Smooth muscle cell (in vitro differentiated cells): ENCODE measurements around the gene CLDN6. TPM values are rescaled to one million over a fixed set of nuclear protein-coding genes. Genes with fewer than 3 reads are reported as not detected.

Source experiments
- DNase-seq: peaks from one replicate; lab custom pipeline; 2025; ENCODE audit not compliant: unreplicated experiment; lab: John Stamatoyannopoulos, UW
- H2AFZ ChIP-seq: fragments of 200-600 bp; sonication (generic); 2 replicates; pipeline ENCODE4 v1.6.0; 2016; ENCODE audit warnings: antibody characterized with exemption, low read depth, mild to moderate bottlenecking
- H3F3A ChIP-seq: fragments of 200-600 bp; sonication (generic); 2 replicates; pipeline ENCODE4 v1.6.0; 2017; ENCODE audit warnings: antibody characterized with exemption, low read depth
- H3K27ac ChIP-seq: fragments of 200-600 bp; sonication (generic); 2 replicates; pipeline ENCODE4 v1.5.1; 2016; ENCODE audit warnings: low read depth, mild to moderate bottlenecking
- H3K27me3 ChIP-seq: fragments of 200-600 bp; sonication (generic); 2 replicates; pipeline ENCODE4 v1.6.1; 2016; ENCODE audit warnings: low read depth, mild to moderate bottlenecking
- H3K36me3 ChIP-seq: fragments of 200-600 bp; sonication (generic); 2 replicates; pipeline ENCODE4 v1.5.1; 2016; ENCODE audit warnings: low read depth
- H3K4me1 ChIP-seq: fragments of 200-600 bp; sonication (generic); 2 replicates; pipeline ENCODE4 v1.5.1; 2016; ENCODE audit warnings: low read depth
- H3K4me2 ChIP-seq: fragments of 200-600 bp; sonication (generic); 2 replicates; pipeline ENCODE4 v1.6.0; 2016; ENCODE audit warnings: mild to moderate bottlenecking
- H3K4me3 ChIP-seq: fragments of 200-600 bp; sonication (generic); 2 replicates; pipeline ENCODE4 v1.5.1; 2016; ENCODE audit warnings: mild to moderate bottlenecking
- H3K79me2 ChIP-seq: fragments of 200-600 bp; sonication (generic); 2 replicates; pipeline ENCODE4 v1.6.0; 2016; ENCODE audit warnings: low read depth, mild to moderate bottlenecking
- H3K9ac ChIP-seq: fragments of 200-600 bp; sonication (generic); 2 replicates; pipeline ENCODE4 v1.6.0; 2016; ENCODE audit warnings: low read depth
- H3K9me3 ChIP-seq: fragments of 200-600 bp; sonication (generic); replicated peaks from 2 replicates; pipeline ENCODE4 v1.5.1; 2016; ENCODE audit warnings: low read depth
- H4K20me1 ChIP-seq: fragments of 200-600 bp; sonication (generic); 2 replicates; pipeline ENCODE4 v1.6.0; 2016; ENCODE audit warnings: low read depth
- CTCF ChIP-seq: fragments of 200-600 bp; sonication (generic); IDR thresholded peaks from 2 replicates; pipeline ENCODE4 v1.5.1; 2017; ENCODE audit warnings: borderline replicate concordance, mild to moderate bottlenecking, antibody characterized with exemption; ENCODE audit not compliant: insufficient read depth, poor library complexity, severe bottlenecking
- WGBS: methylation state at CpG from one replicate; pipeline ENCODE4 v1.1.7; 2016; ENCODE audit warnings: low lambda C conversion rate; 5-methylcytosine and 5-hydroxymethylcytosine counted together
- polyA plus RNA-seq: library from polyadenylated mRNA; unstranded; fragments of >200 nt; fragmentation: Nextera tagmentation; extraction: Ambion mirVana; gene quantifications from 2 replicates; pipeline ENCODE4 v1.2.1, GENCODE V29; 2016
- total RNA-seq: library from RNA; depleted of rRNA; stranded (reverse); fragments of >200 nt; gene quantifications from 2 replicates; pipeline ENCODE4 v1.2.3, GENCODE V29; 2014

The CLDN6 gene
- total and polyA plus RNA-seq, 2 experiments from 2014 or later: 55.4 to 113 TPM

DNA sequence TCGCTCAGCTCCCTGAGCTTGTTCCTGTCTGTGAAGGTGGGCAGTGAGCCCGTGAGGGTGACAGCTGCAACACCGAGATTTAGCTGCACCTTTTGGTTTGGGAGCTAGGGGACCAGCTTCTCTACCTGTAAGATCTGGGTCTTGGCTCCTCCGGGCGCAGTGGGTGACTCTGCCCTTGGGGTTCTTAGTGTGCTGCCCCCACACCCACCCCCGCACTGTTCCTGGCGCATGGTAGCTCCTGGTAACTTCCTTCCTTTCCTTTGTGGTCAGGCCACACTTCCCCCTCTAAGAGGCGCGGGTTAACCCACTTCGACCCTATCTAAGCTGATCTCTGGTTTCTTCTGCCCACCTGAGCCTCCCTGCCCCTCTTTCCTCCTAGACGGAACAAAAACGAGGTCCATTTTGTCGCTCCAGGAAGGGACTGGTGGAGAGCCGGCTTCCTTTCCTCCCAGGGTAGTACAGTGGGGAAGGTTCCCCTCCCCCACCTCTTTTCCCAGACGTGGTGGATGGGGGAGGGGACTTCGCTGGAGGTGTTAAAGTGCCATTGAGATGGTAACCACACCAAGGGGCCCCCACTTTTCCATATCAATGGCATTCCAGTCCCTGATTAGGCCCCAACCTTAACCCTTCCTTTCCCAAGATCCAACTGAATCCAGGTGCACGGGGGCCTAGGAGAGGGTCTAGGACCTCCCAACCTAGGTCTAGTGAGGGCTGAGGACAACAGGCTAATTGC lies 9.9 kb downstream of the CLDN6 start:
- no peaks in the 10 kb centered on the region for H3K36me3 ChIP-seq
- TF ChIP-seq CTCF: no peak
- H3K9ac ChIP-seq: no peak overlapping the region
- DNase-seq: no peak
- H4K20me1 ChIP-seq: no peaks in the 10 kb centered on the region
- H3K9me3 ChIP-seq: no peaks in the 10 kb centered on the region
- H3K4me2 ChIP-seq: peak overlapping the region; percentile 48
- H3K27me3 ChIP-seq: peaks cover 76% of the 10 kb centered on the region
- H3K79me2 ChIP-seq: no peaks in the 10 kb centered on the region
- H3K4me1 ChIP-seq: peaks cover 39% of the 10 kb centered on the region
- peak overlapping the region; percentile 86 for H3K27ac ChIP-seq
- no peaks in the 10 kb centered on the region for H3F3A ChIP-seq
- WGBS: 18% methylated on average over 17 of the region's 17 CpGs
- no peak overlapping the region for H3K4me3 ChIP-seq
- no peak overlapping the region for H2AFZ ChIP-seq

- no peak for TF ChIP-seq CTCF
- no peak overlapping the region for H3K27ac ChIP-seq
- H3K27me3 ChIP-seq: peaks cover 68% of the 10 kb centered on the region
- no peaks in the 10 kb centered on the region for H3F3A ChIP-seq
- no peaks in the 10 kb centered on the region for H3K79me2 ChIP-seq
- H3K4me2 ChIP-seq: no peak overlapping the region
- H3K4me3 ChIP-seq: peak overlapping the region; percentile 10
- no peak overlapping the region for H3K9ac ChIP-seq
- WGBS: 60% methylated on average over 13 of the region's 13 CpGs
- H3K9me3 ChIP-seq: no peaks in the 10 kb centered on the region
- no peaks in the 10 kb centered on the region for H3K36me3 ChIP-seq
- H2AFZ ChIP-seq: no peak overlapping the region
- DNase-seq: no peak
- peaks cover 32% of the 10 kb centered on the region for H3K4me1 ChIP-seq
- H4K20me1 ChIP-seq: no peaks in the 10 kb centered on the region
Observed at GRCh38 chr16:3007059-3007956, 10.7 kb downstream of the CLDN6 start.

DNA sequence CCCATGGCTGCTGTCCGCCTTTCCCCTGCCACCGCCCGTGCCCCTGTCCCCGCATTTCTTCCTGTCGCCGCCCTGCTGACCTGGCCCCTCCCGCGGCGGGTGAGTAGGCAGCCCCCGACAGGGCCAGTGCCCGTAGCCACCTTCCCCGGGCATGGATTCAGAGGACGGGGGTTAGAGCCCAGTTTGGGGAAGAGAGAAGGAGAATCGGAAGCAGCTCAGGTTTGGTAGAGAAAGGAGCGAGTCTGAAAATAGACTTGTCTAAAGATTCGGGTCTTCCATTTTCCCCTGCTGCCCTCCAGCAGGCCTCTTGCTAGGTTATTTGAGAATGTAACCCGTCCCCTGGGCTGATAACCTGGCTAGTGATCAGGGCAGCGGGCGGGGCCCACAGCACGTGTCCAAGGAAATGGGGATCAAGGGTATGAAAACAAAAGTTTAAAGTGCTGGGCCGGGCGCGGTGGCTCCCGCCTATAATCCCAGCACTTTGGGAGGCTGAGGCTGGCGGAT lies 13.2 kb downstream of the CLDN6 start:
- Histone ChIP-seq H3K27ac (no peak overlapping the region), H3K4me2 (peak overlapping the region; percentile 78), H3K27me3 (peaks cover 52% of the 10 kb centered on the region), H2AFZ (no peak overlapping the region), H4K20me1 (no peaks in the 10 kb centered on the region), H3K4me3 (peak overlapping the region; percentile 45), H3K9ac (no peak overlapping the region), H3K9me3 (no peaks in the 10 kb centered on the region), H3K79me2 (no peaks in the 10 kb centered on the region), H3K36me3 (no peaks in the 10 kb centered on the region), H3K4me1 (peaks cover 23% of the 10 kb centered on the region), H3F3A (no peaks in the 10 kb centered on the region)
- TF ChIP-seq CTCF: no peak
- no peak for DNase-seq
- WGBS: 4% methylated on average over 22 of the region's 25 CpGs
